Chondrocyte (in vitro differentiated cells): ENCODE results near the gene NPC1L1. TPM values are rescaled to one million over a fixed set of nuclear protein-coding genes. Genes with fewer than 3 reads are reported as not detected.

Experiments
- DNase-seq: peaks from one replicate; pipeline ENCODE4 v3.0.0; 2021; ENCODE audit warnings: mixed read lengths, low spot score
- H3K27ac Mint-ChIP-seq: one replicate; pipeline ENCODE4 v1.8.0; 2021; ENCODE audit warnings: mild to moderate bottlenecking, moderate library complexity, mixed read lengths; ENCODE audit not compliant: unreplicated experiment
- H3K27me3 Mint-ChIP-seq: 2 replicates; pipeline ENCODE4 v1.8.0; 2021; ENCODE audit warnings: low read depth, mixed read lengths
- H3K36me3 Mint-ChIP-seq: 2 replicates; pipeline ENCODE4 v1.8.0; 2021; ENCODE audit warnings: low read depth, mixed read lengths
- H3K4me1 Mint-ChIP-seq: 2 replicates; pipeline ENCODE4 v1.8.0; 2021; ENCODE audit warnings: low read depth, mild to moderate bottlenecking, mixed read lengths
- H3K4me3 Mint-ChIP-seq: one replicate; pipeline ENCODE4 v1.8.0; 2021; ENCODE audit warnings: mild to moderate bottlenecking, moderate library complexity, mixed read lengths; ENCODE audit not compliant: unreplicated experiment
- H3K9me3 Mint-ChIP-seq: 2 replicates; pipeline ENCODE4 v1.8.0; 2021; ENCODE audit warnings: low read depth, mixed read lengths
- CTCF ChIP-seq: fragments of 200-600 bp; sonication (generic); IDR thresholded peaks from 2 replicates; pipeline ENCODE4 v1.5.0; 2021; ENCODE audit warnings: antibody characterized with exemption, mild to moderate bottlenecking, moderate library complexity
- total RNA-seq: library from RNA; stranded (reverse); gene quantifications from 3 replicates; pipeline ENCODE4 v1.2.1, GENCODE V29; 2021

The NPC1L1 gene
- total RNA-seq, 1 donor from 2014 or later = not detected

DNA sequence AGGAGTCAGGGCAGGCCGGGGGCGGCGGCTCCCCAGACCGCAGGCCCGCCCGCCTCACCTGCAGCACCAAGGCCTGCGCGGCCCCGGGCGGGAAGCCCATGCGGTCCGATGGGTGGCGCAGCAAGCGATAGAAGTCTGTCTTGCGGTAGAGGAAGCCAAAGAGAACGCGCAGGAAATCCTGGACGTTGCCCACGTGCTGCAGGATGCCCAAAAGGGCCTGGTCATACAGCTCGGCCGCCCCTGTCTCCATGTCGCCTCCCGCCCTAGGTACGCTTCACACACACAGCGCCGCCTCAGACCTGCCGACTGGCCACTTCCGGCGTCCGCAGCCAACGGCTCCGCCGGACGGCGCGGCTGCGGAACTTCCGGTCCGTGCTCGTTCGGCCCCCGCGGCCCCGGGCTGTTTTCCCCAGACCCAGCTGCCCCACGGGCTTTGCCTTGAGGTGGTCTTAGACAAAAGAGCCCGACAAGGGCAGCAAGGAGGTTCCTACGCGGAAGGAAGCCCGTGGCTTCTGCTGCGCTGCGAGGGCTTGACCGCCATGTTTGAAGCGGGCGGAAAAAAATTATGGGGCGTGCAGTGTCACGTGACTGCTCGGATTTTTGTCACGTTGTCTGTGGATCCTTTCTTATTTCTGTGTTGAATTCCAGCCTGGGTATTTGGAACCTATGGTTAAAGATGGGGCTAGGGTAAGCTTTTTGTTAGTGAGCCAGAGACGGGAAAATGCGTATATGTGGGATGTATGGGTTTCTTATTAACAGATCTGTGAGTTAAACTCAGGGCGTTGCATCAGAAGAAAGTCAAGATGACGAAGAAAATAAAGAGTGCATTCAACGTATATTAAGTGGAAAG, 50.6 kb downstream of the NPC1L1 start, which contains the start of gene NUDCD3:
TSS of gene NUDCD3 (minus strand) at position 308 of the 850 bp plus-strand sequence. CDS start at position 250, 58 bp downstream.
- Mint-ChIP-seq H3K27me3 (peaks cover 6% of the 10 kb centered on the region), H3K9me3 (no peaks in the 10 kb centered on the region), H3K36me3 (no peaks in the 10 kb centered on the region), H3K27ac (peak within 1 kb of the TSS; percentile 95), H3K4me3 (peak within 1 kb of the TSS; percentile 79), H3K4me1 (peaks cover 42% of the 10 kb centered on the region)
- no peak for DNase-seq
- peak; percentile 63 for TF ChIP-seq CTCF

DNA sequence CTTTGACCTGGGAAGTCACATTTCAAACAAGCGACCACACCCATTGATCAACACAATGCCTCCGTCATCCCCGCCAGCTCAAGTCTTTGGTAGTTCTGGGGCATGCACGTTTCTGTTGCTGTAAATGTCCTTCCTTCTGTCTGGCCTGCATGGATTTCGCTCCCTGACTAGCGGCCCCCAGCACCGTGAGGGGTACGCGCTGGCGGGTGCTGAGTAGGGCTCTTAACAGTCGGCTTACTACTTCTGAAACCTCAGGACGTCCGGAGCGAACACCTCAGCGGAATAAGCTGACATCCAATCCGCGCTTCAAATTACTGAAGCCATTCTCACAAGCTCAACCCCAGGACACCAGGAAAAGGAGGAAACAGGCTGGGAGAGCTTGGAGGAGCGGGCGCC, 51.2 kb downstream of the NPC1L1 start:
- Mint-ChIP-seq H3K4me3 (peak overlapping the region; percentile 79), H3K4me1 (peaks cover 45% of the 10 kb centered on the region), H3K27ac (peak overlapping the region; percentile 89), H3K36me3 (peaks cover 3% of the 10 kb centered on the region), H3K27me3 (peaks cover 2% of the 10 kb centered on the region), H3K9me3 (no peaks in the 10 kb centered on the region)
- no peak for TF ChIP-seq CTCF
- no peak for DNase-seq

DNA sequence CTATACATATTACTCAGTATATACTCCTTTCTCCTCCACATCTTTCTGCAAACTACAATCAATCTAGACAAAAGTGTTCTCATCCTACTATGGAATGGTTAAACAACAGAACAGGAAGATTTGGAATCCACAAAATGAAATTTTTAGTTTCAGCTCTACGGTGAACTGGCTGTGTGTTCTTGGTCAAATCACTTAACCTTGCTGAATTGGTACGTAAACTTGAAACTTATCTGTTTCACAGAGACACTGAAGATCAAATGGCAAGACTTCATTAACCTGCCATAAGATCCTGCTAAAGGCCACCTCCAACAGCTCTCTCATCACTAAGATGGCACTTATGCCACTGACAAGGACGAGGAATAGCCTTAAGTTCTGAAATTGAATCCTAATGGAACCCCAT, 52.2 kb downstream of the NPC1L1 start:
- peaks cover under 1% of the 10 kb centered on the region for H3K9me3 Mint-ChIP-seq
- peaks cover 10% of the 10 kb centered on the region for H3K36me3 Mint-ChIP-seq
- TF ChIP-seq CTCF = no peak
- H3K27ac Mint-ChIP-seq = no peak overlapping the region
- peaks cover 45% of the 10 kb centered on the region for H3K4me1 Mint-ChIP-seq
- peak overlapping the region; percentile 79 for H3K4me3 Mint-ChIP-seq
- no peak for DNase-seq
- no peaks in the 10 kb centered on the region for H3K27me3 Mint-ChIP-seq

GRCh38 chr7:44486693-44487092, 54.4 kb downstream of the NPC1L1 start:
- no peak for DNase-seq
- H3K9me3 Mint-ChIP-seq = peaks cover 16% of the 10 kb centered on the region
- no peak overlapping the region for H3K4me3 Mint-ChIP-seq

DNA sequence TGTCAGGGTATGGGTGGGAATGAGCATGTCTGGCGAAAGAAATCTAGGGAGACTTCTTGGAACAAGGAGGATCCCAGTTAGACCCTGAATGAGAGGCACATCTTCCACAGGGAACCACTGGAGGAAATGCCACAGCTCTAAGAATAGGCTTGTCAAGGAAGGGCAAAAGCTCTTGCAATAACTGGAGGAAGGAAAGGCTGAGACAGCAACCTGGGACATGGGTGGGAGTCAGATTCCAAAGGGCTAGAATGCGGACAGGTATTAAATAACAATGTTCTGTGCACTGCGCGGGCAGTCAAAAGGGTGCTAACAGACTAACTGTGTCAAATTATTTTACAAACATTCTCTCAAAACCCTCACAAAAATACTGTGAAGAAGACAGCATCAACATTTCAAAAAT, 55.1 kb downstream of the NPC1L1 start:
- Mint-ChIP-seq H3K4me3 (no peak overlapping the region), H3K9me3 (peaks cover 16% of the 10 kb centered on the region), H3K27me3 (no peaks in the 10 kb centered on the region), H3K27ac (peak overlapping the region; percentile 60), H3K36me3 (peaks cover 29% of the 10 kb centered on the region), H3K4me1 (peaks cover 42% of the 10 kb centered on the region)
- DNase-seq = no peak
- no peak for TF ChIP-seq CTCF

More at GRCh38 chr7:44486693-44487092, 54.4 kb downstream of the NPC1L1 start:
- H3K4me1 Mint-ChIP-seq = peaks cover 45% of the 10 kb centered on the region
- no peaks in the 10 kb centered on the region for H3K27me3 Mint-ChIP-seq
- peak overlapping the region; percentile 60 for H3K27ac Mint-ChIP-seq
- no peak for TF ChIP-seq CTCF
- H3K36me3 Mint-ChIP-seq = peaks cover 29% of the 10 kb centered on the region
